A549 (cell line): ENCODE data around the gene CD34.

Experiments used
- BHLHE40 ChIP-seq: IDR thresholded peaks from 2 replicates; pipeline ENCODE4 v1.6.1; 2012; ENCODE audit warnings: low read depth, low read length, inconsistent platforms
- CEBPB ChIP-seq, 2 experiments: fragments of >200 bp in 1 of 2; sonication (Bioruptor Twin) in 1 of 2; formaldehyde crosslinking in 1 of 2; IDR thresholded peaks; 2 replicates each; pipeline ENCODE4 v1.6.1; 2012 to 2016
- CHD2 ChIP-seq: fragments of 150-350 bp; IDR thresholded peaks from 2 replicates; pipeline ENCODE4 v1.6.1; 2014; ENCODE audit warnings: low read length; ENCODE audit not compliant: partially characterized antibody
- CTCF ChIP-seq: fragments of >200 bp; sonication (Bioruptor Twin); formaldehyde crosslinking; IDR thresholded peaks from 3 replicates; pipeline ENCODE4 v1.5.1; 2016
- FOSB ChIP-seq: fragments of 250-450 bp; sonication (Bioruptor Pico); IDR thresholded peaks from 2 replicates; pipeline ENCODE4 v1.5.0; 2020; ENCODE audit warnings: mild to moderate bottlenecking, moderate library complexity
- PBX3 ChIP-seq: IDR thresholded peaks from 2 replicates; pipeline ENCODE4 v1.6.1; 2012
- RAD21 ChIP-seq, 2 experiments: fragments of >200 bp in 1 of 2; sonication (Bioruptor Twin) in 1 of 2; formaldehyde crosslinking in 1 of 2; IDR thresholded peaks in 1 of 2; conservative IDR thresholded peaks in 1 of 2; 2 replicates in 1 of 2; 3 replicates in 1 of 2; pipeline ENCODE4 v1.6.1; 2012 to 2018; ENCODE audit warnings: inconsistent platforms in 1 of 2
- REST ChIP-seq: fragments of 200-600 bp; sonication (generic); IDR thresholded peaks from 2 replicates; pipeline ENCODE4 v1.6.1; 2016; ENCODE audit warnings: antibody characterized with exemption, mild to moderate bottlenecking, moderate library complexity

- TF ChIP-seq CHD2, result no peak
- no peak for TF ChIP-seq CTCF
- no peak for TF ChIP-seq BHLHE40
- no peak for TF ChIP-seq CEBPB (IDR thresholded peaks at IDR 0.05)
- no peak for TF ChIP-seq RAD21 (conservative IDR thresholded peaks at IDR 0.05 in 1 of 2, IDR thresholded peaks at IDR 0.05 in 1 of 2)
- TF ChIP-seq FOSB (CRISPR knock-in tag), result no peak
- TF ChIP-seq REST, result no peak
- no peak for TF ChIP-seq PBX3
Measured at GRCh38 chr1:207888652-207889051, 22.3 kb downstream of the CD34 start.
